Stimulated activated naive CD8-positive, alpha-beta T cell treated with anti-CD3 and anti-CD28 coated beads, Interleukin-15, amount 100 ng/mL, for 72 hours (primary cell): ENCODE data around the gene KRT33B.

Experiments
- ATAC-seq: fragments of 150-1000 bp; cut with Tn5 transposase; 2 replicates; pipeline ENCODE4 v1.10.0; 2021; ENCODE audit warnings: mild to moderate bottlenecking, moderate library complexity
- DNase-seq, 2 donors: peaks; one replicate each; pipeline ENCODE4 v3.0.0; 2021 to 2022
- H3K27ac Mint-ChIP-seq, 2 donors: one replicate each; pipeline ENCODE4 v1.8.0; 2022; ENCODE audit warnings: mild to moderate bottlenecking in 2 of 2, mixed read lengths in 2 of 2, moderate library complexity in 2 of 2
- H3K27me3 Mint-ChIP-seq: one replicate; pipeline ENCODE4 v1.8.0; 2022; ENCODE audit warnings: mixed read lengths
- H3K4me1 Mint-ChIP-seq: one replicate; pipeline ENCODE4 v1.8.0; 2022; ENCODE audit warnings: mild to moderate bottlenecking, mixed read lengths
- H3K4me3 Mint-ChIP-seq, 2 donors: one replicate each; pipeline ENCODE4 v1.8.0; 2022; ENCODE audit warnings: mild to moderate bottlenecking in 2 of 2, mixed read lengths in 2 of 2, moderate library complexity in 1 of 2
- H3K9me3 Mint-ChIP-seq, 2 donors: one replicate each; pipeline ENCODE4 v1.8.0; 2022; ENCODE audit warnings: mixed read lengths in 2 of 2

The KRT33B gene

GRCh38 chr17:41340934-41341861, 28.4 kb downstream of the KRT33B start:
- DNase-seq: peak; percentile 48 to 80
- Mint-ChIP-seq H3K27me3 (no peaks in the 10 kb centered on the region), H3K9me3 (peaks cover 8 to 11% of the 10 kb centered on the region in 2 donors), H3K4me3 (peak overlapping the region; percentile 27 to 35), H3K4me1 (peaks cover 44% of the 10 kb centered on the region), H3K27ac (peak overlapping the region; percentile 9 to 33)
- ATAC-seq: peak; percentile 85

GRCh38 chr17:41340494-41340893, 29.1 kb downstream of the KRT33B start:
- Mint-ChIP-seq H3K4me1 (peaks cover 51% of the 10 kb centered on the region), H3K4me3 (peak overlapping the region in 1 of 2 donors; percentile 15)
- ATAC-seq: no peak

GRCh38 chr17:41339571-41340172, 29.9 kb downstream of the KRT33B start:
- Mint-ChIP-seq H3K27me3 (no peaks in the 10 kb centered on the region), H3K4me3 (peak overlapping the region in 1 of 2 donors; percentile 25), H3K9me3 (peaks cover 8 to 11% of the 10 kb centered on the region in 2 donors), H3K27ac (peak overlapping the region; percentile 30 to 84), H3K4me1 (peaks cover 59% of the 10 kb centered on the region)
- ATAC-seq (no peak), DNase-seq (no peak)

More at GRCh38 chr17:41340494-41340893, 29.1 kb downstream of the KRT33B start:
- Mint-ChIP-seq H3K27me3 (no peaks in the 10 kb centered on the region), H3K9me3 (peaks cover 8 to 11% of the 10 kb centered on the region in 2 donors), H3K27ac (no peak overlapping the region)
- DNase-seq: no peak

- peak overlapping the region; percentile 21 to 25 for H3K4me3 Mint-ChIP-seq
- peaks cover 66% of the 10 kb centered on the region for H3K4me1 Mint-ChIP-seq
- H3K27me3 Mint-ChIP-seq: no peaks in the 10 kb centered on the region
- peaks cover 8 to 11% of the 10 kb centered on the region in 2 donors for H3K9me3 Mint-ChIP-seq
- DNase-seq: peak; percentile 43 to 57
- peak overlapping the region; percentile 30 to 84 for H3K27ac Mint-ChIP-seq
- ATAC-seq: peak; percentile 75
Observed at GRCh38 chr17:41338961-41339485, 30.6 kb downstream of the KRT33B start.

GRCh38 chr17:41335747-41336146, 33.9 kb downstream of the KRT33B start:
- DNase-seq: no peak
- Mint-ChIP-seq H3K4me1 (peaks cover 56% of the 10 kb centered on the region), H3K27me3 (no peaks in the 10 kb centered on the region), H3K4me3 (no peak overlapping the region), H3K9me3 (no peaks in the 10 kb centered on the region), H3K27ac (no peak overlapping the region)
- no peak for ATAC-seq

GRCh38 chr17:41334385-41335305, 35.0 kb downstream of the KRT33B start:
- H3K4me3 Mint-ChIP-seq: no peak overlapping the region
- peaks cover 45% of the 10 kb centered on the region for H3K4me1 Mint-ChIP-seq
- no peaks in the 10 kb centered on the region for H3K9me3 Mint-ChIP-seq
- DNase-seq (no peak), ATAC-seq (no peak)
- H3K27ac Mint-ChIP-seq: no peak overlapping the region
- no peaks in the 10 kb centered on the region for H3K27me3 Mint-ChIP-seq

- Mint-ChIP-seq H3K4me3 (no peak overlapping the region), H3K27ac (no peak overlapping the region), H3K27me3 (no peaks in the 10 kb centered on the region), H3K9me3 (no peaks in the 10 kb centered on the region), H3K4me1 (peaks cover 39% of the 10 kb centered on the region)
- ATAC-seq (no peak), DNase-seq (no peak)
Observed at GRCh38 chr17:41333836-41334235, 35.8 kb downstream of the KRT33B start.

GRCh38 chr17:41333098-41333497, 36.5 kb downstream of the KRT33B start:
- Mint-ChIP-seq H3K4me3 (no peak overlapping the region), H3K4me1 (peaks cover 41% of the 10 kb centered on the region), H3K9me3 (no peaks in the 10 kb centered on the region), H3K27me3 (no peaks in the 10 kb centered on the region), H3K27ac (no peak overlapping the region)
- no peak for ATAC-seq
- no peak for DNase-seq

GRCh38 chr17:41332239-41332638, 37.4 kb downstream of the KRT33B start:
- Mint-ChIP-seq H3K27ac (peak overlapping the region in 1 of 2 donors; percentile 27), H3K9me3 (no peaks in the 10 kb centered on the region)
- no peak for ATAC-seq

GRCh38 chr17:41331606-41332005, 38.0 kb downstream of the KRT33B start:
- Mint-ChIP-seq H3K4me1 (peaks cover 51% of the 10 kb centered on the region), H3K9me3 (no peaks in the 10 kb centered on the region), H3K4me3 (no peak overlapping the region), H3K27ac (no peak overlapping the region), H3K27me3 (no peaks in the 10 kb centered on the region)
- ATAC-seq (no peak), DNase-seq (no peak)

More at GRCh38 chr17:41332239-41332638, 37.4 kb downstream of the KRT33B start:
- H3K4me1 Mint-ChIP-seq: peaks cover 45% of the 10 kb centered on the region
- no peaks in the 10 kb centered on the region for H3K27me3 Mint-ChIP-seq
- H3K4me3 Mint-ChIP-seq: no peak overlapping the region
- DNase-seq: no peak

- Mint-ChIP-seq H3K9me3 (no peaks in the 10 kb centered on the region), H3K4me3 (no peak overlapping the region), H3K27me3 (no peaks in the 10 kb centered on the region), H3K4me1 (peaks cover 52% of the 10 kb centered on the region), H3K27ac (no peak overlapping the region)
- peak; percentile 32 for ATAC-seq
- no peak for DNase-seq
Observed at GRCh38 chr17:41329279-41329948, 40.2 kb downstream of the KRT33B start.

- no peak for ATAC-seq
- Mint-ChIP-seq H3K27me3 (no peaks in the 10 kb centered on the region), H3K4me3 (no peak overlapping the region), H3K4me1 (peaks cover 51% of the 10 kb centered on the region), H3K9me3 (no peaks in the 10 kb centered on the region), H3K27ac (peak overlapping the region in 1 of 2 donors; percentile 50)
- DNase-seq: no peak
Observed at GRCh38 chr17:41328207-41328606, 41.4 kb downstream of the KRT33B start.

GRCh38 chr17:41327411-41328120, 42.0 kb downstream of the KRT33B start:
- ATAC-seq: no peak
- H3K4me3 Mint-ChIP-seq: no peak overlapping the region
- no peaks in the 10 kb centered on the region for H3K9me3 Mint-ChIP-seq
- no peaks in the 10 kb centered on the region for H3K27me3 Mint-ChIP-seq
- peaks cover 54% of the 10 kb centered on the region for H3K4me1 Mint-ChIP-seq
- DNase-seq: no peak
- H3K27ac Mint-ChIP-seq: peak overlapping the region in 1 of 2 donors; percentile 77
